ENCODE data around the gene CPO.

The CPO gene

GRCh38 chr2:206990360-206990759 lies 51.0 kb downstream of the CPO start:
- no peak overlapping the region for H3K4me3 ChIP-seq (ENCODE audit: low read depth, low read length)
- ChIA-PET CTCF (interaction anchor here (0.7 to 2.2 kb wide), 6 partner anchors 9 to 490 kb away, joined by 3 to 12 read pairs (median 6); no protein-coding TSS in a partner anchor), POLR2A (no interaction called here)
- DNase-seq (ENCODE audit: low read depth, low spot score): no peak
- TF ChIP-seq CTCF (IDR thresholded peaks at IDR 0.05; ENCODE audit: insufficient read depth, low read length, missing control alignments): no peak

GRCh38 chr2:206991070-206991469 lies 51.8 kb downstream of the CPO start:
- H3K4me3 ChIP-seq (ENCODE audit: low read depth, low read length): no peak overlapping the region
- TF ChIP-seq CTCF (IDR thresholded peaks at IDR 0.05; ENCODE audit: insufficient read depth, low read length, missing control alignments): no peak
- DNase-seq (ENCODE audit: low read depth, low spot score): no peak
- ChIA-PET CTCF (interaction anchor here (0.7 to 2.2 kb wide), 6 partner anchors 8 to 489 kb away, joined by 3 to 12 read pairs (median 6); no protein-coding TSS in a partner anchor), POLR2A (no interaction called here)

- POLR2A ChIA-PET: no interaction called here
- CTCF ChIA-PET: interaction anchor here (0.8 to 2.0 kb wide), 4 partner anchors 10 to 480 kb away, joined by 3 to 11 read pairs (median 4); no protein-coding TSS in a partner anchor
- no peak overlapping the region for H3K4me3 ChIP-seq (ENCODE audit: low read depth, low read length)
- no peak for DNase-seq (ENCODE audit: low read depth, low spot score)
- TF ChIP-seq CTCF (IDR thresholded peaks at IDR 0.05; ENCODE audit: insufficient read depth, low read length, missing control alignments): no peak
These were observed 54.1 kb downstream of the CPO start for GRCh38 chr2:206993396-206993911.

- CTCF ChIA-PET: interaction anchor here (1.0 to 1.5 kb wide), 5 partner anchors 9 to 479 kb away, joined by 3 to 11 read pairs (median 4); no protein-coding TSS in a partner anchor
- TF ChIP-seq CTCF (IDR thresholded peaks at IDR 0.05; ENCODE audit: insufficient read depth, low read length, missing control alignments): no peak
- H3K4me3 ChIP-seq (ENCODE audit: low read depth, low read length): no peak overlapping the region
- POLR2A ChIA-PET: no interaction called here
- DNase-seq (ENCODE audit: low read depth, low spot score): no peak
These were observed 54.6 kb downstream of the CPO start for GRCh38 chr2:206993964-206994363.

GRCh38 chr2:206996556-206997065 lies 57.3 kb downstream of the CPO start:
- ChIA-PET POLR2A (no interaction called here), CTCF (interaction anchor here (1.0 to 1.5 kb wide), 2 partner anchors 10 to 16 kb away, joined by 3 to 4 read pairs; no protein-coding TSS in a partner anchor)
- no peak for TF ChIP-seq CTCF (IDR thresholded peaks at IDR 0.05; ENCODE audit: insufficient read depth, low read length, missing control alignments)
- DNase-seq (ENCODE audit: low read depth, low spot score): no peak
- no peak overlapping the region for H3K4me3 ChIP-seq (ENCODE audit: low read depth, low read length)

GRCh38 chr2:207008105-207008990 lies 69.0 kb downstream of the CPO start:
- H3K4me3 ChIP-seq (ENCODE audit: low read depth, low read length): no peak overlapping the region
- no peak for DNase-seq (ENCODE audit: low read depth, low spot score)
- ChIA-PET POLR2A (no interaction called here), CTCF (interaction anchor here (0.6 to 2.2 kb wide), 4 partner anchors 13 to 227 kb away, joined by 3 to 5 read pairs (median 4); no protein-coding TSS in a partner anchor)
- TF ChIP-seq CTCF (IDR thresholded peaks at IDR 0.05; ENCODE audit: insufficient read depth, low read length, missing control alignments): no peak

All from AG04449 (cell line).